Stimulated activated effector memory CD8-positive, alpha-beta T cell treated with anti-CD3 and anti-CD28 coated beads, Interleukin-12 subunit alpha, Interleukin-12 subunit beta, amount 100 ng/mL, for 72 hours (primary cell): Measurements from ENCODE around the gene SLC16A14.
A peak's percentile ranks its signal among the peaks of the same experiment; 100 is the strongest.

ENCODE experiments used
- ATAC-seq: fragments of 150-1000 bp; cut with Tn5 transposase; 2 replicates; pipeline ENCODE4 v1.10.0; 2021
- DNase-seq, 2 donors: peaks; one replicate each; pipeline ENCODE4 v3.0.0; 2021 to 2022; ENCODE audit warnings: low spot score in 2 of 2
- H3K27ac Mint-ChIP-seq: one replicate; pipeline ENCODE4 v1.8.0; 2022; ENCODE audit warnings: mild to moderate bottlenecking, mixed read lengths
- H3K36me3 Mint-ChIP-seq: one replicate; pipeline ENCODE4 v1.8.0; 2022; ENCODE audit warnings: mild to moderate bottlenecking, mixed read lengths
- H3K4me1 Mint-ChIP-seq: one replicate; pipeline ENCODE4 v1.8.0; 2022; ENCODE audit warnings: mixed read lengths
- H3K4me3 Mint-ChIP-seq: one replicate; pipeline ENCODE4 v1.8.0; 2022; ENCODE audit warnings: mild to moderate bottlenecking, mixed read lengths
- H3K9me3 Mint-ChIP-seq: one replicate; pipeline ENCODE4 v1.8.0; 2022; ENCODE audit warnings: mixed read lengths

The SLC16A14 gene

GRCh38 chr2:230053753-230054478, 14.8 kb downstream of the SLC16A14 start:
- Mint-ChIP-seq H3K36me3 (no peaks in the 10 kb centered on the region), H3K4me1 (no peaks in the 10 kb centered on the region), H3K4me3 (no peak overlapping the region), H3K9me3 (no peaks in the 10 kb centered on the region), H3K27ac (no peak overlapping the region)
- ATAC-seq (peak; percentile 75), DNase-seq (no peak)

GRCh38 chr2:230052299-230052698, 16.4 kb downstream of the SLC16A14 start:
- DNase-seq (no peak), ATAC-seq (no peak)
- Mint-ChIP-seq H3K27ac (no peak overlapping the region), H3K9me3 (no peaks in the 10 kb centered on the region), H3K36me3 (no peaks in the 10 kb centered on the region), H3K4me3 (no peak overlapping the region), H3K4me1 (no peaks in the 10 kb centered on the region)

GRCh38 chr2:230050136-230050535, 18.6 kb downstream of the SLC16A14 start:
- ATAC-seq, result no peak
- Mint-ChIP-seq H3K4me1 (no peaks in the 10 kb centered on the region), H3K9me3 (no peaks in the 10 kb centered on the region), H3K36me3 (no peaks in the 10 kb centered on the region), H3K4me3 (no peak overlapping the region), H3K27ac (no peak overlapping the region)
- DNase-seq, result no peak

GRCh38 chr2:230048010-230048671, 20.6 kb downstream of the SLC16A14 start:
- Mint-ChIP-seq H3K9me3 (no peaks in the 10 kb centered on the region), H3K4me3 (no peak overlapping the region), H3K4me1 (no peaks in the 10 kb centered on the region), H3K36me3 (no peaks in the 10 kb centered on the region), H3K27ac (no peak overlapping the region)
- ATAC-seq (no peak), DNase-seq (no peak)

GRCh38 chr2:230046491-230046890, 22.2 kb downstream of the SLC16A14 start:
- no peak overlapping the region for H3K4me3 Mint-ChIP-seq
- no peak for ATAC-seq
- no peaks in the 10 kb centered on the region for H3K4me1 Mint-ChIP-seq
- no peaks in the 10 kb centered on the region for H3K36me3 Mint-ChIP-seq
- H3K9me3 Mint-ChIP-seq, result no peaks in the 10 kb centered on the region
- no peak for DNase-seq
- no peak overlapping the region for H3K27ac Mint-ChIP-seq

GRCh38 chr2:230043461-230043860, 25.3 kb downstream of the SLC16A14 start:
- DNase-seq (no peak), ATAC-seq (no peak)
- no peaks in the 10 kb centered on the region for H3K36me3 Mint-ChIP-seq
- H3K9me3 Mint-ChIP-seq, result no peaks in the 10 kb centered on the region
- H3K27ac Mint-ChIP-seq, result no peak overlapping the region
- H3K4me3 Mint-ChIP-seq, result no peak overlapping the region
- H3K4me1 Mint-ChIP-seq, result no peaks in the 10 kb centered on the region

- DNase-seq, result no peak
- H3K4me1 Mint-ChIP-seq, result no peaks in the 10 kb centered on the region
- H3K27ac Mint-ChIP-seq, result no peak overlapping the region
Measured at GRCh38 chr2:230043025-230043424, 25.7 kb downstream of the SLC16A14 start.

GRCh38 chr2:230042195-230042594, 26.5 kb downstream of the SLC16A14 start:
- no peaks in the 10 kb centered on the region for H3K36me3 Mint-ChIP-seq
- ATAC-seq (no peak), DNase-seq (no peak)
- H3K27ac Mint-ChIP-seq, result no peak overlapping the region
- no peaks in the 10 kb centered on the region for H3K9me3 Mint-ChIP-seq
- H3K4me3 Mint-ChIP-seq, result no peak overlapping the region
- H3K4me1 Mint-ChIP-seq, result no peaks in the 10 kb centered on the region

More at GRCh38 chr2:230043025-230043424, 25.7 kb downstream of the SLC16A14 start:
- H3K36me3 Mint-ChIP-seq, result no peaks in the 10 kb centered on the region
- H3K9me3 Mint-ChIP-seq, result no peaks in the 10 kb centered on the region
- no peak for ATAC-seq
- H3K4me3 Mint-ChIP-seq, result no peak overlapping the region

- Mint-ChIP-seq H3K4me1 (no peaks in the 10 kb centered on the region), H3K4me3 (no peak overlapping the region), H3K27ac (no peak overlapping the region), H3K9me3 (no peaks in the 10 kb centered on the region), H3K36me3 (no peaks in the 10 kb centered on the region)
- DNase-seq (no peak), ATAC-seq (no peak)
Measured at GRCh38 chr2:230023313-230023712, 45.4 kb downstream of the SLC16A14 start.

GRCh38 chr2:230019742-230020141, 49.0 kb downstream of the SLC16A14 start:
- no peaks in the 10 kb centered on the region for H3K36me3 Mint-ChIP-seq
- H3K4me3 Mint-ChIP-seq, result no peak overlapping the region
- DNase-seq (no peak), ATAC-seq (no peak)
- H3K27ac Mint-ChIP-seq, result no peak overlapping the region
- no peaks in the 10 kb centered on the region for H3K4me1 Mint-ChIP-seq
- no peaks in the 10 kb centered on the region for H3K9me3 Mint-ChIP-seq

- H3K4me1 Mint-ChIP-seq, result no peaks in the 10 kb centered on the region
- H3K9me3 Mint-ChIP-seq, result no peaks in the 10 kb centered on the region
- H3K4me3 Mint-ChIP-seq, result no peak overlapping the region
- no peak overlapping the region for H3K27ac Mint-ChIP-seq
- DNase-seq (no peak), ATAC-seq (no peak)
- no peaks in the 10 kb centered on the region for H3K36me3 Mint-ChIP-seq
Measured at GRCh38 chr2:230018153-230018552, 50.6 kb downstream of the SLC16A14 start.

GRCh38 chr2:230016844-230017243, 51.9 kb downstream of the SLC16A14 start:
- Mint-ChIP-seq H3K36me3 (no peaks in the 10 kb centered on the region), H3K27ac (no peak overlapping the region), H3K9me3 (no peaks in the 10 kb centered on the region), H3K4me3 (no peak overlapping the region), H3K4me1 (no peaks in the 10 kb centered on the region)
- DNase-seq, result no peak
- no peak for ATAC-seq

- DNase-seq, result no peak
- no peaks in the 10 kb centered on the region for H3K9me3 Mint-ChIP-seq
- no peak overlapping the region for H3K27ac Mint-ChIP-seq
Measured at GRCh38 chr2:230012267-230012884, 56.3 kb downstream of the SLC16A14 start.

GRCh38 chr2:230011617-230012016, 57.1 kb downstream of the SLC16A14 start:
- Mint-ChIP-seq H3K4me3 (no peak overlapping the region), H3K9me3 (no peaks in the 10 kb centered on the region), H3K4me1 (no peaks in the 10 kb centered on the region), H3K36me3 (no peaks in the 10 kb centered on the region), H3K27ac (no peak overlapping the region)
- no peak for ATAC-seq
- DNase-seq, result no peak

More at GRCh38 chr2:230012267-230012884, 56.3 kb downstream of the SLC16A14 start:
- ATAC-seq, result no peak
- no peak overlapping the region for H3K4me3 Mint-ChIP-seq
- no peaks in the 10 kb centered on the region for H3K36me3 Mint-ChIP-seq
- no peaks in the 10 kb centered on the region for H3K4me1 Mint-ChIP-seq

- Mint-ChIP-seq H3K4me3 (no peak overlapping the region), H3K9me3 (no peaks in the 10 kb centered on the region), H3K27ac (no peak overlapping the region), H3K4me1 (no peaks in the 10 kb centered on the region), H3K36me3 (no peaks in the 10 kb centered on the region)
- DNase-seq, result no peak
- ATAC-seq, result no peak
Measured at GRCh38 chr2:230010501-230010900, 58.2 kb downstream of the SLC16A14 start.

- DNase-seq (no peak), ATAC-seq (no peak)
- H3K27ac Mint-ChIP-seq, result no peak overlapping the region
- no peaks in the 10 kb centered on the region for H3K4me1 Mint-ChIP-seq
- H3K9me3 Mint-ChIP-seq, result no peaks in the 10 kb centered on the region
- no peaks in the 10 kb centered on the region for H3K36me3 Mint-ChIP-seq
- H3K4me3 Mint-ChIP-seq, result no peak overlapping the region
Measured at GRCh38 chr2:230008708-230009066, 60.0 kb downstream of the SLC16A14 start.
